Esophagus squamous epithelium (tissue), 4 donors: ENCODE results near the gene KIFBP.

ENCODE experiments used
- CTCF ChIP-seq, 6 experiments: fragments of 450-650 bp in 4 of 6; fragments of 200-600 bp in 2 of 6; sonication (generic) in 2 of 6; IDR thresholded peaks; one replicate each; pipeline ENCODE4 v1.5.1; 2016 to 2019; ENCODE audit warnings: antibody characterized with exemption in 6 of 6, mild to moderate bottlenecking in 4 of 6, moderate library complexity in 4 of 6
- POLR2A ChIP-seq, 4 donors: fragments of 450-650 bp; IDR thresholded peaks; one replicate each; pipeline ENCODE4 v1.6.1; 2017; ENCODE audit warnings: antibody characterized with exemption in 4 of 4, mild to moderate bottlenecking in 4 of 4, moderate library complexity in 3 of 4

GRCh38 chr10:69056129-69056528 lies 67.5 kb downstream of the KIFBP start:
- TF ChIP-seq CTCF (IDR thresholded peaks at IDR 0.05) = no peak
- no peak for TF ChIP-seq POLR2A (IDR thresholded peaks at IDR 0.05)
